SK-N-MC (cell line): ENCODE results near the gene GRB14.

ENCODE experiments used
- DNase-seq: peaks from one replicate; pipeline ENCODE4 v3.0.0-alpha.2; 2011; ENCODE audit warnings: low read depth, low spot score
- H3K27ac ChIP-seq: fragments of 200-600 bp; sonication (generic); 2 replicates; pipeline ENCODE4 v1.5.1; 2016; ENCODE audit warnings: mixed run types
- H3K36me3 ChIP-seq: fragments of 200-600 bp; sonication (generic); 2 replicates; pipeline ENCODE4 v1.6.1; 2017; ENCODE audit warnings: antibody characterized with exemption, low read length, mixed read lengths; ENCODE audit not compliant: insufficient read depth
- H3K4me3 ChIP-seq: fragments of 200-600 bp; sonication (generic); 2 replicates; pipeline ENCODE4 v1.5.1; 2016
- H3K9ac ChIP-seq: fragments of 200-600 bp; sonication (generic); 2 replicates; pipeline ENCODE4 v1.8.0; 2017; ENCODE audit warnings: mixed run types, mixed read lengths; ENCODE audit not compliant: insufficient read length
- H3K9me3 ChIP-seq: fragments of 200-600 bp; sonication (generic); 2 replicates; pipeline ENCODE4 v1.6.1; 2017; ENCODE audit warnings: low read depth, mild to moderate bottlenecking, antibody characterized with exemption, low read length, moderate library complexity, mixed read lengths
- EZH2 ChIP-seq: fragments of 200-600 bp; sonication (generic); IDR thresholded peaks from one replicate; pipeline ENCODE4 v1.6.1; 2017; ENCODE audit warnings: antibody characterized with exemption
- FOXP2 ChIP-seq: optimal IDR thresholded peaks from 2 replicates; pipeline ENCODE3; 2011; ENCODE audit warnings: mild to moderate bottlenecking, moderate library complexity; ENCODE audit not compliant: insufficient read depth; ENCODE audit errors: extremely low read length, control extremely low read depth
- POLR2AphosphoS5 ChIP-seq: IDR thresholded peaks from 2 replicates; pipeline ENCODE4 v1.6.1; 2012; ENCODE audit warnings: mild to moderate bottlenecking, low read depth, low read length, borderline replicate concordance

GRB14 gene

DNA sequence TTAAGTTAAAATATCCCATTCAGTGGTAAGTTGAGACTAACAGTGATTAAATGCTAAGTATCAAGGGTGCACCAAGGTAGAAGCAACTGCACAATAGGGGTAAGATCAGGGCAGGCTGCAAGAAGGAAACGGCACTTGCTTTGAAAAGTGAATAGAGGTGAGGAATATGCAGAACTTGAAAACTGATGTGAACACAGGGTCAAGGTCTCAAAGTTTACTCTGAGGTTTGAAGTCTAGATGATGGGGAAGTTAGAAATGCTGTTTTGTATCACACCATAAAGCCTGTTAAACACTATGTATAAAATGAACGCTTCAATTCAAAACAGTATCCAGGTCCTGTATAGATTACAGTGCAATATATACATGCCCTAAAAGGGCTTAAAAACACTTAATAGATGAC lies 50.8 kb downstream of the GRB14 start:
- Histone ChIP-seq H3K9ac (no peak overlapping the region), H3K9me3 (no peaks in the 10 kb centered on the region), H3K27ac (no peak overlapping the region), H3K36me3 (no peaks in the 10 kb centered on the region), H3K4me3 (no peak overlapping the region)
- TF ChIP-seq FOXP2 = no peak
- TF ChIP-seq POLR2AphosphoS5 = no peak
- TF ChIP-seq EZH2 = no peak
- no peak for DNase-seq

DNA sequence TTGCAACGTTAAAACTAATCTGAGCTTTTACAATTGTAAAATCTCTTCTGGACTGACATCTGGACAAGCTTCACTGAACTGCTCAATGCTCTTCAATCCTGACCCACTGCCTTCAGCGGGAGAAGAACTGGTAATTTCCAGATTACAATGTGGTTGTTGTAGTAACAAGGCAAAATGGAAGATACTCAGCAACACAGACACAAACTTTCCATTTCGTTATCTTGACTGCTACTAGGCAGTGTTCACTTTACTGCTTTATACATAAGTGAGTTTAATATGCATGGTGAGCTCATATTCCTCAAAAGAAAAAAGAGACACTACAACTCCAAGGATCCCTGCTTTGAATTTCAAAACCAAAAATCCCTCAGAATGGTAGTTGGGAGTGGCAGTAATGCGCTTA lies 51.9 kb downstream of the GRB14 start:
- no peak overlapping the region for H3K4me3 ChIP-seq
- no peak overlapping the region for H3K9ac ChIP-seq
- no peaks in the 10 kb centered on the region for H3K36me3 ChIP-seq
- TF ChIP-seq POLR2AphosphoS5 = no peak
- TF ChIP-seq FOXP2 = no peak
- no peak for TF ChIP-seq EZH2
- H3K27ac ChIP-seq = no peak overlapping the region
- H3K9me3 ChIP-seq = no peaks in the 10 kb centered on the region
- no peak for DNase-seq

DNA sequence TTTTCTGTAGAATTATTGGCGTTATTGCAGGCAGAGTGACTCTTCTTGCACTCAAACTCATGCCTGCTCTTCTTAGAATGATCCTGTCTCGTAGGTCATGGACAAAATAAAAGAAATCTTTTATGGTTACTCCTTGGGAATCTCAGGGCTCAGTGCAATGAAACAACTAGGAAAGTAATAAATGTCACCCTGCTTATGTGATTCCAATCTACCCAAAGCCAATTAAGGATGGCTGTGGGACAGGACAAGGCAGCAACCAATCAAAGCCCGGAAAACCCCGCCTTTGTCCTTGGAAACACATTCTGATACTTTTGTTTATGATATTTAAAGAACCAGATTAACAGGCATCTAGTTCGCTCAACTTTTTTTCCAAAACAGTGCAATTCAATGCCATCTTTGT lies 53.0 kb downstream of the GRB14 start:
- TF ChIP-seq EZH2 (no peak), FOXP2 (no peak), POLR2AphosphoS5 (no peak)
- no peak overlapping the region for H3K27ac ChIP-seq
- H3K4me3 ChIP-seq = no peak overlapping the region

DNA sequence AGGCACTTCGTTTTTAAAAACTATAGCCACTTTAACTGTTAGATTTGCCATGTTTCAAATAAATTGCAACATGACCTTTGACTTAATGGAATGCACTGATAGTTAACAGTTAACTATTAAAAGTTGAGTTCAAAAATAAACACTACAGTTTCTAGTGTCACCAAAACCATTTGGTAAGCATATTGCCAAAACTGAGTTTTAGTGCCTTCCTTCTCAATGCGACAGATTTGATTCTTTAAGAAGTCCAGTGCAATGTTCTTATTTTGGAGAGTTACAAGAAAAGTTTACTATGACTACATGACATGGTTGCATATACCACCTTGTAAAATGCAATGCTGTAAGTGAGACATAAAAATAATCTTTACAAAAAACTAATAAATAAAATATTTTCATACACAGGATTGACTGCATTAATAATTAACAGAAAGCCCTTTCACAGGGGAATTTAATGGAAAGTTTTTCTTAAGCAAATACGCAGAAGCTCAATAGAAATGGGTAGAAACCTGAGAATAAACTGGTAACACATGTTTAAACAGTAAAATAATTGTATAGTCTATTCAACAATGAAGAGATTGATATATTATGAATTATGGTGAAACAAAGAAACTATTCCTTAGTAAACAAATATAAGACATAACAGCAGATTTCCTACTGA lies 53.8 kb downstream of the GRB14 start:
- Histone ChIP-seq H3K4me3 (no peak overlapping the region), H3K9me3 (no peaks in the 10 kb centered on the region), H3K36me3 (no peaks in the 10 kb centered on the region), H3K27ac (no peak overlapping the region), H3K9ac (no peak overlapping the region)
- DNase-seq = no peak
- TF ChIP-seq EZH2 (no peak), POLR2AphosphoS5 (no peak), FOXP2 (no peak)

More for the DNA sequence above, 53.0 kb downstream of the GRB14 start:
- no peak for DNase-seq
- Histone ChIP-seq H3K36me3 (no peaks in the 10 kb centered on the region), H3K9me3 (no peaks in the 10 kb centered on the region), H3K9ac (no peak overlapping the region)

DNA sequence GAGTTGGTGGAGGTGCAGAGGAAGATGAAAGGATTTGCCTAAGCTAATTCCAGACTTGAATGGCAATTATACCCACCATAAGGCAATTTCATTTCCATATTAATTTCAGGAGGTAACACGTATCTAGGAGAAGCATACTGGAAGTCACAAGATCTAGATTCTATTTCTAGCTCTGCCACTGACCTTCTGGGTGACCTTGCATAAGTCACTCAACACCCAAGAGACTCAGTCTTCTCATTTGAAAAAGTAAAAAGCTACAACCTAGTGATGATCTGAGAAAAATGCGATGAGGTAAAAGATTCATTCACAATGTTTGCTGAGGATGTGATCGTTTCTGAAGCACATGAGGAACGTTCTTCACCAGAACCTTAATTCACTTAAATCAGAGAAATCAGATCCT lies 55.9 kb downstream of the GRB14 start:
- Histone ChIP-seq H3K9me3 (no peaks in the 10 kb centered on the region), H3K36me3 (no peaks in the 10 kb centered on the region), H3K9ac (no peak overlapping the region), H3K4me3 (no peak overlapping the region), H3K27ac (no peak overlapping the region)
- TF ChIP-seq EZH2 (no peak), POLR2AphosphoS5 (no peak), FOXP2 (no peak)
- DNase-seq = no peak

DNA sequence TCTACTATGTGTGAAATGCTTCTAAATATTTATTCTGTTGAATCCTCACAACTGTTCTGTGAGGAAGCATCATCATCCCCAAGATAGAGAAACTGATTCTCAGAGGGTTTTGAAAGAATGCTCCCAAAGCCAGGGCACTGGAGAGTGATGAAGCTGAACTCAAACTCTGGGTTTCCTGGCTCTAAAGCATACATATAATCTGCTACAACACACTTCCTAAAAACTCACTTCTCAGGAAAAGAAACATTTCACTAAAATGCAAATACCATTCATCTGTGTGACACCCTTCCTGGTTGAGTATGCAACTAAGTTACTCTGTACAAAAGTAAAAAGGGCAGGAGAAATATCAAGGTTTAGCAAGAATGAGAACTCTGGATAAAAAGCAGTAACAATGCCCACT lies 58.6 kb downstream of the GRB14 start:
- no peaks in the 10 kb centered on the region for H3K9me3 ChIP-seq
- no peak overlapping the region for H3K4me3 ChIP-seq
- H3K9ac ChIP-seq = no peak overlapping the region
- TF ChIP-seq EZH2 = no peak
- TF ChIP-seq POLR2AphosphoS5 = no peak
- TF ChIP-seq FOXP2 = no peak
- no peak for DNase-seq
- no peak overlapping the region for H3K27ac ChIP-seq
- H3K36me3 ChIP-seq = no peaks in the 10 kb centered on the region

GRCh38 chr2:164561991-164562390 lies 59.3 kb downstream of the GRB14 start:
- Histone ChIP-seq H3K36me3 (no peaks in the 10 kb centered on the region), H3K4me3 (no peak overlapping the region), H3K9ac (no peak overlapping the region), H3K27ac (no peak overlapping the region), H3K9me3 (no peaks in the 10 kb centered on the region)
- no peak for DNase-seq
- TF ChIP-seq EZH2 (no peak), FOXP2 (no peak)

DNA sequence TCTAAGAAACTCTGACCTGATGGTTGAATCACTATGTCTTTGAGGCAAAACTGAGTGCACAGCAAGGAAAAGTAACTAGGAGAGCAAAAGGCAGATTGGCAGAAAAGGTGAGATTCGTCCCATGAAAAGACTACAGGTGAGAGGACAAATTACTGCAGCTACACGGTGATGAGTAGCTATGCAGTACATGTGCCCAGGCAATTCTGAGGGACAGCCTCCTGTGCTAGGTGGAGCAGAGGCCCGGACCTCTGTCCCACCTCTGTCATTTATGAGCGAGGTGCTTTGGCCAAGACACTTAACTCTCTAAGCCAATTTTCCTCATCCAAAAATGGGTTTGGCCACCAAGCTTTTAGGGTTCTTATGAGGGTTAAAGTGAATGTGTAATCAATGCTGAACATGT lies 59.9 kb downstream of the GRB14 start:
- no peak for TF ChIP-seq POLR2AphosphoS5
- no peak for TF ChIP-seq EZH2
- no peak for TF ChIP-seq FOXP2
- Histone ChIP-seq H3K27ac (no peak overlapping the region), H3K4me3 (no peak overlapping the region)

GRCh38 chr2:164560902-164561301 lies 60.4 kb downstream of the GRB14 start:
- H3K9me3 ChIP-seq = no peaks in the 10 kb centered on the region
- DNase-seq = no peak
- H3K4me3 ChIP-seq = no peak overlapping the region
- H3K9ac ChIP-seq = no peak overlapping the region
- H3K27ac ChIP-seq = no peak overlapping the region
- H3K36me3 ChIP-seq = no peaks in the 10 kb centered on the region
- TF ChIP-seq FOXP2 = no peak
- no peak for TF ChIP-seq EZH2
- no peak for TF ChIP-seq POLR2AphosphoS5

More for the DNA sequence above, 59.9 kb downstream of the GRB14 start:
- no peak for DNase-seq
- H3K9me3 ChIP-seq = no peaks in the 10 kb centered on the region
- H3K9ac ChIP-seq = no peak overlapping the region
- no peaks in the 10 kb centered on the region for H3K36me3 ChIP-seq
